Keratinocyte (primary cell): ENCODE data around the gene LEO1. TPM values are rescaled to one million over a fixed set of nuclear protein-coding genes. Genes with fewer than 3 reads are reported as not detected.
A peak's percentile ranks its signal among the peaks of the same experiment; 100 is the strongest.

ENCODE experiments used
- DNase-seq: peaks from one replicate; pipeline ENCODE4 v3.0.0-alpha.2; 2011; ENCODE audit warnings: low read depth, missing footprints, low spot score
- FAIRE-seq: peaks from 2 replicates; lab custom pipeline; 2011; peaks lifted over from hg19 to GRCh38; lab: Jason Lieb, UNC
- H2AFZ ChIP-seq: 2 replicates; pipeline ENCODE4 v1.6.0; 2012; ENCODE audit warnings: low read length, control low read depth, inconsistent platforms; ENCODE audit not compliant: control insufficient read depth
- H3K27ac ChIP-seq: 2 replicates; pipeline ENCODE4 v1.5.1; 2011; ENCODE audit warnings: low read length; ENCODE audit not compliant: control insufficient read depth, insufficient read depth
- H3K27me3 ChIP-seq: 3 replicates; pipeline ENCODE4 v1.6.0; 2011; ENCODE audit warnings: low read length; ENCODE audit not compliant: control insufficient read depth, insufficient read depth; ENCODE audit errors: extremely low read depth
- H3K36me3 ChIP-seq, 2 experiments: 2 replicates in 1 of 2; 3 replicates in 1 of 2; pipeline ENCODE4 v1.5.1; 2011; ENCODE audit warnings: low read length in 2 of 2, mild to moderate bottlenecking in 1 of 2; ENCODE audit not compliant: control insufficient read depth in 2 of 2, insufficient read depth in 2 of 2; ENCODE audit errors: extremely low read depth in 1 of 2
- H3K4me1 ChIP-seq: 3 replicates; pipeline ENCODE4 v1.5.1; 2011; ENCODE audit warnings: low read length; ENCODE audit not compliant: control insufficient read depth, insufficient read depth; ENCODE audit errors: extremely low read depth
- H3K4me2 ChIP-seq: 3 replicates; pipeline ENCODE4 v1.6.0; 2011; ENCODE audit warnings: low read depth, low read length; ENCODE audit not compliant: control insufficient read depth, insufficient read depth; ENCODE audit errors: extremely low read depth
- H3K4me3 ChIP-seq, 3 experiments: fragments of 200-600 bp in 1 of 3; sonication (generic) in 1 of 3; 2 replicates in 2 of 3; 3 replicates in 1 of 3; pipeline ENCODE4 v1.5.1; 2011 to 2016; ENCODE audit warnings: low read length in 3 of 3, mild to moderate bottlenecking in 3 of 3, control low read depth in 2 of 3, inconsistent platforms in 1 of 3, low read depth in 1 of 3, mixed read lengths in 1 of 3, mixed run types in 1 of 3, moderate library complexity in 1 of 3; ENCODE audit not compliant: control insufficient read depth in 2 of 3, insufficient read depth in 2 of 3; ENCODE audit errors: extremely low read depth in 1 of 3
- H3K79me2 ChIP-seq: 2 replicates; pipeline ENCODE4 v1.6.0; 2012; ENCODE audit warnings: low read length; ENCODE audit not compliant: control insufficient read depth, insufficient read depth
- H3K9ac ChIP-seq: 3 replicates; pipeline ENCODE4 v1.6.0; 2011; ENCODE audit warnings: low read length; ENCODE audit not compliant: control insufficient read depth, insufficient read depth; ENCODE audit errors: extremely low read depth
- H3K9me1 ChIP-seq: 3 replicates; pipeline ENCODE4 v1.6.0; 2011; ENCODE audit warnings: low read length; ENCODE audit not compliant: control insufficient read depth, insufficient read depth; ENCODE audit errors: extremely low read depth
- H3K9me3 ChIP-seq: 2 replicates; pipeline ENCODE4 v1.5.1; 2012; ENCODE audit warnings: low read depth, low read length; ENCODE audit not compliant: control insufficient read depth
- H4K20me1 ChIP-seq: 3 replicates; pipeline ENCODE4 v1.6.0; 2011; ENCODE audit warnings: low read length; ENCODE audit not compliant: control insufficient read depth, insufficient read depth; ENCODE audit errors: extremely low read depth
- EZH2 ChIP-seq: IDR thresholded peaks from one replicate; pipeline ENCODE4 v1.6.1; 2012; ENCODE audit warnings: inconsistent platforms, mild to moderate bottlenecking, low read length, moderate library complexity
- dilution Hi-C: fragments of 300-500 bp; cut with MboI; formaldehyde crosslinking; loops from one replicate; pipeline ENCODE4 v1.7.0; 2020; ENCODE audit warnings: low sequenced_read_pairs; ENCODE audit not compliant: extremely low pct_ligation_motif_present
- polyA plus RNA-seq, 5 experiments: library from polyadenylated mRNA; depleted of rRNA in 3 of 5; stranded (reverse) in 3 of 5; stranded (forward) in 1 of 5; unstranded in 1 of 5; fragments of >200 nt; gene quantifications; 1 replicate in 1 of 5; 2 replicates in 3 of 5; 3 replicates in 1 of 5; pipeline versions ENCODE4 v1.2.1 to v1.2.3, GENCODE V29; 2011 to 2012; ENCODE audit warnings: missing spikeins in 2 of 5, low read depth in 1 of 5, low replicate concordance in 1 of 5
- TF ChIP-seq, protein P1 (sequence below), 3 experiments: IDR thresholded peaks in 1 of 3; conservative IDR thresholded peaks in 1 of 3; optimal IDR thresholded peaks in 1 of 3; 2 replicates in 2 of 3; 3 replicates in 1 of 3; pipeline versions ENCODE3 to v1.5.1; 2011; ENCODE audit warnings: low read length in 3 of 3, mild to moderate bottlenecking in 3 of 3, moderate library complexity in 2 of 3, control low read depth in 1 of 3, inconsistent platforms in 1 of 3; ENCODE audit not compliant: insufficient read depth in 2 of 3; ENCODE audit errors: extremely low read depth in 1 of 3

Gene LEO1
- polyA plus RNA-seq, 1 donor (not counting 4 experiments of a cell fraction or from before 2014, with no cell fraction given), result 12.5 TPM

DNA sequence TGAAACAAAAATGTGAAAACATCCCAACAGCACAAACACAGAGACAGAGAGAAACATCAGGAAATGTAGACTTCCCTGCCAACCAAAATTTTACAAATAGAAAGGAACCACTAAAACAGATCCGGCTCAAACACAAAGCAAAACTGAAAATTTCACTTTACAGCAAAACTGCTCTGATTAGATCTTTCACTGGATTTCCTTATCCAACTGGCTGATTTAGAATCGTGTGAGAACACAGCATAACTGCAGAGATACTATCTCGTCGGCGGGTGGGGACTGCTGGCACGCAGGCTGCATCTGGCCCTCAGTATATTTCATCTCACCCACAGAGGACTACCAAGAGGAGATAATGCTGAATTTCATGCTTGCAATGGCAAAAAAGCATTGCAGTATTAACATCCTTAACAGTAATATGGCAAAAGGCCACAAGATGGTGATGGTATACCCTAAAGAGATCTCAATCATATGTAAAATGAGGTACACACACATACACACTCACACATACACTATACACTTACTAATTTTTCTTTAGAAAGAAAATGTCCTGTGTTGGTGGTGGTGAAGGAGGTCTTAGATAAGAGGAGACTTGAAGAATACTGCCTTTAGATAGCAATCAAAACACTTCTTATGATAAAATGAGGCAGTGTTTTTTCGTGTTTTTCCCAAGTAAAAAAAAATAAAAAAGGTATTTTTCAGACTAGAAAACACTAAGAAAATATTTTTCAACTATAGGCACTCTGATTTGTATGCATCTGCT lies 10.6 kb upstream of the LEO1 start:
- Histone ChIP-seq H3K4me2 (peak overlapping the region; percentile 99), H3K9ac (peak overlapping the region; percentile 74), H3K9me3 (no peaks in the 10 kb centered on the region), H3K4me1 (peaks cover 14% of the 10 kb centered on the region), H3K27me3 (no peaks in the 10 kb centered on the region), H2AFZ (peak overlapping the region; percentile 93), H3K36me3 (no peaks in the 10 kb centered on the region), H3K4me3 (peak overlapping the region in 2 of 3 experiments; percentile 71 to 72), H4K20me1 (no peaks in the 10 kb centered on the region), H3K79me2 (no peaks in the 10 kb centered on the region), H3K27ac (peak overlapping the region; percentile 88), H3K9me1 (no peaks in the 10 kb centered on the region)
- no peak for TF ChIP-seq EZH2
- TF ChIP-seq, protein P1, sequence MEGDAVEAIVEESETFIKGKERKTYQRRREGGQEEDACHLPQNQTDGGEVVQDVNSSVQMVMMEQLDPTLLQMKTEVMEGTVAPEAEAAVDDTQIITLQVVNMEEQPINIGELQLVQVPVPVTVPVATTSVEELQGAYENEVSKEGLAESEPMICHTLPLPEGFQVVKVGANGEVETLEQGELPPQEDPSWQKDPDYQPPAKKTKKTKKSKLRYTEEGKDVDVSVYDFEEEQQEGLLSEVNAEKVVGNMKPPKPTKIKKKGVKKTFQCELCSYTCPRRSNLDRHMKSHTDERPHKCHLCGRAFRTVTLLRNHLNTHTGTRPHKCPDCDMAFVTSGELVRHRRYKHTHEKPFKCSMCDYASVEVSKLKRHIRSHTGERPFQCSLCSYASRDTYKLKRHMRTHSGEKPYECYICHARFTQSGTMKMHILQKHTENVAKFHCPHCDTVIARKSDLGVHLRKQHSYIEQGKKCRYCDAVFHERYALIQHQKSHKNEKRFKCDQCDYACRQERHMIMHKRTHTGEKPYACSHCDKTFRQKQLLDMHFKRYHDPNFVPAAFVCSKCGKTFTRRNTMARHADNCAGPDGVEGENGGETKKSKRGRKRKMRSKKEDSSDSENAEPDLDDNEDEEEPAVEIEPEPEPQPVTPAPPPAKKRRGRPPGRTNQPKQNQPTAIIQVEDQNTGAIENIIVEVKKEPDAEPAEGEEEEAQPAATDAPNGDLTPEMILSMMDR (optimal IDR thresholded peaks at IDR 0.05 in 1 of 3, IDR thresholded peaks at IDR 0.05 in 1 of 3, conservative IDR thresholded peaks at IDR 0.05 in 1 of 3; ENCODE audit: extremely low read depth in 1 of 3, insufficient read depth in 2 of 3, low read length in 3 of 3), result peak; percentile 14 to 77 (median 44)
- dilution Hi-C loops, result no loop called here
- DNase-seq (no peak), FAIRE-seq (peak; percentile 74)

DNA sequence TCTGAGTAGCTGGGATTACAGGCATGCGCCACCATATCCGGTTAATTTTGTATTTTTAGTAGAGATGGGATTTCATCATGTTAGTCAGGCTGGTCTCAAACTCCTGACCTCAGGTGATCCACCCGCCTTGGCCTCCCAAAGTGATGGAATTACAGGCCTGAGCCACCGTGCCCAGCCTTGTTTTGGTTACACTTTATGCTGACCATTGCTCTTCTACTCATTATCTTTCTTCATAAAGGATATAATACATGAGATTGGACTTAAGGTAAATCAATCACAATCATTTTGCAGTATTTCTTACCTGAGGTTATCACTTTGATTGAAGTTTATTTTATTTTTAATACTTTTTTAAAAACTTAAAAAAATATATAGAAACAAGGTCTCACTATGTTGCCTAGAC lies 2.2 kb upstream of the LEO1 start:
- dilution Hi-C loops, result no loop called here
- Histone ChIP-seq H3K36me3 (no peaks in the 10 kb centered on the region), H3K4me1 (peaks cover 11% of the 10 kb centered on the region), H3K27ac (no peak overlapping the region), H3K9me3 (no peaks in the 10 kb centered on the region), H4K20me1 (no peaks in the 10 kb centered on the region), H3K9ac (no peak overlapping the region), H3K4me3 (no peak overlapping the region), H3K4me2 (no peak overlapping the region), H3K9me1 (no peaks in the 10 kb centered on the region), H2AFZ (no peak overlapping the region), H3K27me3 (no peaks in the 10 kb centered on the region), H3K79me2 (peaks cover 29% of the 10 kb centered on the region)
- DNase-seq, result no peak
- no peak for FAIRE-seq
- TF ChIP-seq, protein P1 (optimal IDR thresholded peaks at IDR 0.05 in 1 of 3, IDR thresholded peaks at IDR 0.05 in 1 of 3, conservative IDR thresholded peaks at IDR 0.05 in 1 of 3; ENCODE audit: extremely low read depth in 1 of 3, insufficient read depth in 2 of 3, low read length in 3 of 3), result no peak
